Heart left ventricle (tissue), 16 donors: Measurements from ENCODE around the gene CLSTN2. TPM values are rescaled to one million over a fixed set of nuclear protein-coding genes. Genes with fewer than 3 reads are reported as not detected.

Experiments
- ATAC-seq, 4 donors: fragments of 200-7000 bp; cut with Tn5 transposase; one replicate each; pipeline ENCODE4 v1.9.1; 2020 to 2022; ENCODE audit warnings: moderate library complexity in 4 of 4, mild to moderate bottlenecking in 3 of 4, moderate number of reproducible peaks in 1 of 4
- DNase-seq, 5 donors: peaks; one replicate each; pipeline ENCODE4 v3.0.0-alpha.2; 2020
- H3K27ac ChIP-seq, 12 donors: fragments of 200-600 bp; sonication (generic) in 4 of 12; one replicate each; pipeline versions ENCODE4 v1.5.0 to v1.8.0; 2016 to 2022; ENCODE audit warnings: mild to moderate bottlenecking in 2 of 12
- H3K27me3 ChIP-seq, 9 donors: fragments of 200-600 bp; sonication (generic) in 2 of 9; one replicate each; pipeline versions ENCODE4 v1.5.1 to v1.8.0; 2016 to 2022; ENCODE audit warnings: mild to moderate bottlenecking in 3 of 9
- H3K36me3 ChIP-seq, 9 donors: fragments of 200-600 bp; sonication (generic) in 2 of 9; one replicate each; pipeline versions ENCODE4 v1.5.0 to v1.8.0; 2018 to 2022; ENCODE audit warnings: mild to moderate bottlenecking in 2 of 9
- H3K4me1 ChIP-seq, 12 donors: fragments of 200-600 bp; sonication (generic) in 4 of 12; one replicate each; pipeline versions ENCODE4 v1.5.0 to v1.8.0; 2016 to 2022; ENCODE audit warnings: mild to moderate bottlenecking in 3 of 12
- H3K4me3 ChIP-seq, 12 donors: fragments of 200-600 bp; sonication (generic) in 4 of 12; one replicate each; pipeline versions ENCODE4 v1.5.0 to v1.8.0; 2017 to 2022; ENCODE audit warnings: mild to moderate bottlenecking in 9 of 12, moderate library complexity in 4 of 12
- H3K9me3 ChIP-seq, 12 donors: fragments of 200-600 bp; sonication (generic) in 4 of 12; one replicate each; pipeline versions ENCODE4 v1.5.0 to v1.8.0; 2016 to 2022; ENCODE audit warnings: mild to moderate bottlenecking in 1 of 12
- POLR2A ChIP-seq, 2 donors: fragments of 450-650 bp; IDR thresholded peaks; one replicate each; pipeline ENCODE4 v1.6.1; 2017; ENCODE audit warnings: antibody characterized with exemption in 2 of 2, mild to moderate bottlenecking in 2 of 2, moderate library complexity in 2 of 2
- WGBS, 4 donors: extraction: QIAGEN DNeasy Blood & Tissue Kit in 2 of 4; methylation state at CpG; one replicate each; pipeline versions ENCODE4 v1.1.5 to v1.1.7; 2013 to 2018; 5-methylcytosine and 5-hydroxymethylcytosine counted together
- intact Hi-C, 10 donors: fragments of 100-400 bp; cut with DNase I; formaldehyde crosslinking; loops; one replicate each; pipeline versions ENCODE4 v1.11.1 to v1.14.2; 2022
- polyA plus RNA-seq, 2 donors: library from polyadenylated mRNA; stranded (reverse); fragments of 200-250 nt; gene quantifications; one replicate each; pipeline ENCODE4 v1.2.3, GENCODE V29; 2013
- total RNA-seq, 9 donors: library from RNA; depleted of rRNA in 2 of 9; stranded (reverse); fragments of >200 nt in 2 of 9; fragmentation: NEBNext Ultra II Directional in 3 of 9; extraction: Animal tissue kit (Norgen Biotek cat#: 25700) in 3 of 9; gene quantifications; one replicate each; pipeline versions ENCODE4 v1.1.0 to v1.2.4, GENCODE V29; 2016 to 2023
- TF ChIP-seq, protein P1 (sequence below), 12 donors: fragments of 200-600 bp; sonication (generic) in 4 of 12; IDR thresholded peaks; one replicate each; pipeline versions ENCODE4 v1.5.0 to v1.8.0; 2018 to 2022; ENCODE audit warnings: antibody characterized with exemption in 12 of 12, mild to moderate bottlenecking in 5 of 12
- donor health status: ischemic (EF 13 %, LVEDD 7.1; RV severe dilation, severe dysfunction).
- donor health status: healthy with polysubstance abuse.
- donor health status: DM: no; HTN: yes; CAD: no.
- donor health status: DM: no; HTN: no; CAD: no.
- donor health status: ischemic (EF 25% LVEDD 6.9; RV normal size, moderate dysfunction).
- donor health status: ischemic (EF 25% LVEDD 5.7; RV mildly dilated, moderate dysfunction).
- donor health status: healthy.
- donor health status: DM: yes; HTN: yes; CAD: no.
- donor health status: ischemic (EF 35%, LVEDD 5.7; RV mildly dilated, moderate dysfunction).
- donor health status: nonischemic (EF 11% LVEDD 7.7; RV severe dilation, severe dysfunction).
- donor health status: DM: yes; HTN: yes; CAD: no.
- donor health status: PGD.
- donor health status: ischemic (EF 29% LVEDD 5.4; RV normal size, mild dysfunction).
- donor health status: nonischemic (EF 23%, LVEDD 6.1; RV moderate dilation, normal function).

CLSTN2 gene
- total and polyA plus RNA-seq, 11 donors: 0.69 to 7.6 (median 3.9) TPM

DNA sequence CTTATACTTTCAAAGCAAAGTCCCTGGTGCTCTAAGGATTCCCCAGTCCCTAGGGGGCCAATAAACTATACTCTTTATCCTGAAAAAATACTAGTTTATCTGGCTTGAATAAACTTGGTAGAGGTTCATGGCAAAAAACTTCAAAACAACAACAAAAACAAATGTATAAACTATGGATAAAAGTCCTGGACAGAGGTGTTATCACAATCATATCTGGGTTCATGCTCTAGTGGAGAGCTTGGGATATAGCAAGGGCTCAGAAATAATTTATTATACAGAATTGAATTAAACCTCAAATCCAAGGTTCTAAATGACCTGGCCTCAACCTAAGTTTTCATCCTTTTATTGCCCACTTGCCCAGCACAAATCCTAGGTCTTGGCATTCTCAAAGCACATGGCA, 644.3 kb downstream of the CLSTN2 start:
- no peaks in the 10 kb centered on the region for H3K27me3 ChIP-seq
- no peak overlapping the region for H3K27ac ChIP-seq
- no peak for DNase-seq
- no peaks in the 10 kb centered on the region for H3K4me1 ChIP-seq
- H3K9me3 ChIP-seq: no peaks in the 10 kb centered on the region
- no peak for ATAC-seq
- intact Hi-C loops: no loop called here
- H3K36me3 ChIP-seq: no peaks in the 10 kb centered on the region
- H3K4me3 ChIP-seq: no peak overlapping the region
- no peak for TF ChIP-seq POLR2A (IDR thresholded peaks at IDR 0.05)
- TF ChIP-seq, protein P1, sequence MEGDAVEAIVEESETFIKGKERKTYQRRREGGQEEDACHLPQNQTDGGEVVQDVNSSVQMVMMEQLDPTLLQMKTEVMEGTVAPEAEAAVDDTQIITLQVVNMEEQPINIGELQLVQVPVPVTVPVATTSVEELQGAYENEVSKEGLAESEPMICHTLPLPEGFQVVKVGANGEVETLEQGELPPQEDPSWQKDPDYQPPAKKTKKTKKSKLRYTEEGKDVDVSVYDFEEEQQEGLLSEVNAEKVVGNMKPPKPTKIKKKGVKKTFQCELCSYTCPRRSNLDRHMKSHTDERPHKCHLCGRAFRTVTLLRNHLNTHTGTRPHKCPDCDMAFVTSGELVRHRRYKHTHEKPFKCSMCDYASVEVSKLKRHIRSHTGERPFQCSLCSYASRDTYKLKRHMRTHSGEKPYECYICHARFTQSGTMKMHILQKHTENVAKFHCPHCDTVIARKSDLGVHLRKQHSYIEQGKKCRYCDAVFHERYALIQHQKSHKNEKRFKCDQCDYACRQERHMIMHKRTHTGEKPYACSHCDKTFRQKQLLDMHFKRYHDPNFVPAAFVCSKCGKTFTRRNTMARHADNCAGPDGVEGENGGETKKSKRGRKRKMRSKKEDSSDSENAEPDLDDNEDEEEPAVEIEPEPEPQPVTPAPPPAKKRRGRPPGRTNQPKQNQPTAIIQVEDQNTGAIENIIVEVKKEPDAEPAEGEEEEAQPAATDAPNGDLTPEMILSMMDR (IDR thresholded peaks at IDR 0.05): no peak

DNA sequence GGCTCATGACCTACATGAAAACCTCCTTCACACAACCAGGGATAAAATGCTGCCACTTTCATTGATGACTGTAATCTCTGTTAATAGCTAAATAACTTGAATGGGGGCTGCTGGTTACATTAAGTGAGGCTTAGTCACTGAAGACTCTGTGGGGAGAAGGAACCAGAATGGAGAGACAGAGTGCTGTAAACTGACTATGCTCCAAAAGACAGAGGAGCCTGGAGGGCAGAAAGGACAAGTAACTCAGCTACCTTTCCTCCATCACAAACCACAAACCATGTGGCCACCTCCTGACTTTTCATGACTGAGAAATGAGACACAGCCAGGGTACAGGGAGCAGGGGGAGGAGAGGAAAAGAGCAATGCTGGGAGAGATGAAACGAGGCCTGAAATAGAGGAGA, 645.8 kb downstream of the CLSTN2 start:
- ATAC-seq (no peak), DNase-seq (no peak)
- WGBS, 4 donors: 53 to 68% (median 59%) methylated on average over 1 of the region's 1 CpG
- intact Hi-C loops: no loop called here
- TF ChIP-seq POLR2A (IDR thresholded peaks at IDR 0.05): no peak
- TF ChIP-seq, protein P1 (IDR thresholded peaks at IDR 0.05): no peak
- H3K4me1 ChIP-seq: no peaks in the 10 kb centered on the region
- H3K27ac ChIP-seq: no peak overlapping the region
- no peaks in the 10 kb centered on the region for H3K36me3 ChIP-seq
- no peak overlapping the region for H3K4me3 ChIP-seq
- no peaks in the 10 kb centered on the region for H3K27me3 ChIP-seq
- no peaks in the 10 kb centered on the region for H3K9me3 ChIP-seq

DNA sequence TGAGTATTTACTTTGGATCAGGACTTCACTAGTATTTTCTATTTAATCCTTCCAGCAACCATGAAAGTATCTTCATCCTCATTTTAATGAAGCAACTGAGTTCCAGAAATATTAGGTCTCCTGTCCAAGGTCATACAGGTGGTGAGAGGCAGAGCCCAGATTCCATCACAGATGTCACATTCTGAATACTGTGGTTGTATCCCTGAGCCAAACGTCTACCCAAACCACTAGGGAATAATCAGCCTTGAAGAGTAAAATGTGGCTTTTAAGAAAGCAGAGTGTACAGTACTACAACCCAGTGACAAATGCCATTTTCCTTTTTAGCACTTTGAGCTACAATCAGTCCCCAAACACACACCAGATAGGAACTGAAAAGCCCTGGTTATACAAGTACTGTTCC, 649.6 kb downstream of the CLSTN2 start:
- Histone ChIP-seq H3K27ac (no peak overlapping the region), H3K36me3 (no peaks in the 10 kb centered on the region), H3K27me3 (no peaks in the 10 kb centered on the region), H3K9me3 (no peaks in the 10 kb centered on the region), H3K4me3 (no peak overlapping the region), H3K4me1 (no peaks in the 10 kb centered on the region)
- no peak for ATAC-seq
- 18 to 27% (median 23%) methylated on average over 1 of the region's 1 CpG for WGBS, 4 donors
- TF ChIP-seq, protein P1 (IDR thresholded peaks at IDR 0.05): no peak
- TF ChIP-seq POLR2A (IDR thresholded peaks at IDR 0.05): no peak
- intact Hi-C loops: no loop called here
- DNase-seq: no peak

DNA sequence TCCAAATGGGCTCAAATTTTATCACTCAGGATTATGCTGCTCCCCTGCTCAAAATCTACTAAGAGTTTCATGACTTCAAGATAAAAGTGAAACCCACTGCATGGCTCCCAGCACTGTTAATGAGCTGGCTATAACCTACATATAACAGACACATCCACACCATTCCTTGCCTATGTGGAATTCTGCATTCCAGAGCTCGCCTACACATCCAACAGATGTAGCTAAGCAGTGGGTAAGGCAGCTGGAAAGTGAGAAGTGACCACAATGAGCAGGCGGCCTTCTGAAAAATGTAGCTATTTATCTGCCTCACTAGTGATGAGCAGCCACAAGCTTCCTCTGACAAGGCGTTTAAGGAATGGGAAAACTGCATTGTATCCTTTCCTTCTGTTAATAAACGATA, 650.8 kb downstream of the CLSTN2 start:
- no peaks in the 10 kb centered on the region for H3K9me3 ChIP-seq
- H3K4me3 ChIP-seq: no peak overlapping the region
- no peaks in the 10 kb centered on the region for H3K4me1 ChIP-seq
- WGBS, 4 donors: 63 to 73% (median 71%) methylated on average over 4 of the region's 4 CpGs
- H3K27me3 ChIP-seq: no peaks in the 10 kb centered on the region
- intact Hi-C loops: no loop called here
- H3K27ac ChIP-seq: no peak overlapping the region
- no peak for TF ChIP-seq POLR2A (IDR thresholded peaks at IDR 0.05)
- TF ChIP-seq, protein P1 (IDR thresholded peaks at IDR 0.05): no peak
- no peak for ATAC-seq
- H3K36me3 ChIP-seq: no peaks in the 10 kb centered on the region
- DNase-seq: no peak
